Ascending aorta (tissue), 2 donors: Measurements from ENCODE around the gene KAT2A. TPM values are rescaled to one million over a fixed set of nuclear protein-coding genes. Genes with fewer than 3 reads are reported as not detected.

Experiments used
- DNase-seq, 2 donors: peaks; one replicate each; pipeline ENCODE4 v3.0.0-alpha.2; 2019; ENCODE audit warnings: low spot score in 2 of 2
- H3K27ac ChIP-seq, 2 donors: fragments of 200-600 bp; sonication (generic); one replicate each; pipeline ENCODE4 v1.5.1; 2016 to 2017; ENCODE audit warnings: mild to moderate bottlenecking in 1 of 2
- H3K27me3 ChIP-seq: fragments of 200-600 bp; sonication (generic); one replicate; pipeline ENCODE4 v1.5.1; 2017
- H3K36me3 ChIP-seq, 2 donors: fragments of 200-600 bp; sonication (generic); one replicate each; pipeline ENCODE4 v1.5.1; 2016
- H3K4me1 ChIP-seq, 2 donors: fragments of 200-600 bp; sonication (generic); one replicate each; pipeline ENCODE4 v1.5.1; 2016 to 2017; ENCODE audit warnings: mild to moderate bottlenecking in 1 of 2
- H3K4me3 ChIP-seq, 2 donors: fragments of 200-600 bp; sonication (generic); one replicate each; pipeline ENCODE4 v1.5.1; 2016 to 2017; ENCODE audit warnings: mild to moderate bottlenecking in 1 of 2
- H3K9me3 ChIP-seq, 2 donors: fragments of 200-600 bp; sonication (generic); one replicate each; pipeline ENCODE4 v1.5.1; 2016
- intact Hi-C: fragments of 100-400 bp; cut with DNase I; formaldehyde crosslinking; loops from one replicate; pipeline ENCODE4 v1.15.1; 2023
- total RNA-seq: library from RNA; depleted of rRNA; stranded (reverse); fragments of >200 nt; gene quantifications from one replicate; pipeline ENCODE4 v1.1.0, GENCODE V29; 2016
- TF ChIP-seq, protein P1 (sequence below), 3 experiments: fragments of 200-600 bp in 2 of 3; fragments of 450-650 bp in 1 of 3; sonication (generic) in 2 of 3; IDR thresholded peaks; one replicate each; pipeline ENCODE4 v1.5.1; 2016 to 2019; ENCODE audit warnings: antibody characterized with exemption in 3 of 3, mild to moderate bottlenecking in 1 of 3, moderate library complexity in 1 of 3

Gene KAT2A
- total RNA-seq, 1 donor from 2014 or later = 94.3 TPM

DNA sequence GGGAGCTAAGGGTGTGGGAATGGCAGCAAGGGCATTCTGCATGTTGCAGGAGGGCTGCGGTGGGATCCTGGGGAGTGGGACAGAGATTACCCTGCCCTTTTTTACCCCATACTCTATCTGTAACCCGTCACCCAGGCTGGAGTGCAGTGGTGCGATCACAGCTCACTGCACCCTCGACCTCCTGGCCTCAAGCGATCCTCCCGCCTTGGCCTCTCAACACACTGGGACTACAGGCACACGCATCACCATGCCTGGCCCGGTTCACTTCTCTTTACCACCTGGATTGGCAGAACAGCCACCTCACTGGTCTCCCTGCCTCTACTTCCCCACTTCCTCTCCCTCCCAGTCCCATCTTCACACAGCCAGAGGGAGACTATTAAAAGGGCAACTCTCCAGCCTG lies 32.4 kb downstream of the KAT2A start:
- H3K27me3 ChIP-seq = no peaks in the 10 kb centered on the region
- H3K4me1 ChIP-seq = no peaks in the 10 kb centered on the region
- no peaks in the 10 kb centered on the region for H3K36me3 ChIP-seq
- H3K27ac ChIP-seq = no peak overlapping the region
- TF ChIP-seq, protein P1, sequence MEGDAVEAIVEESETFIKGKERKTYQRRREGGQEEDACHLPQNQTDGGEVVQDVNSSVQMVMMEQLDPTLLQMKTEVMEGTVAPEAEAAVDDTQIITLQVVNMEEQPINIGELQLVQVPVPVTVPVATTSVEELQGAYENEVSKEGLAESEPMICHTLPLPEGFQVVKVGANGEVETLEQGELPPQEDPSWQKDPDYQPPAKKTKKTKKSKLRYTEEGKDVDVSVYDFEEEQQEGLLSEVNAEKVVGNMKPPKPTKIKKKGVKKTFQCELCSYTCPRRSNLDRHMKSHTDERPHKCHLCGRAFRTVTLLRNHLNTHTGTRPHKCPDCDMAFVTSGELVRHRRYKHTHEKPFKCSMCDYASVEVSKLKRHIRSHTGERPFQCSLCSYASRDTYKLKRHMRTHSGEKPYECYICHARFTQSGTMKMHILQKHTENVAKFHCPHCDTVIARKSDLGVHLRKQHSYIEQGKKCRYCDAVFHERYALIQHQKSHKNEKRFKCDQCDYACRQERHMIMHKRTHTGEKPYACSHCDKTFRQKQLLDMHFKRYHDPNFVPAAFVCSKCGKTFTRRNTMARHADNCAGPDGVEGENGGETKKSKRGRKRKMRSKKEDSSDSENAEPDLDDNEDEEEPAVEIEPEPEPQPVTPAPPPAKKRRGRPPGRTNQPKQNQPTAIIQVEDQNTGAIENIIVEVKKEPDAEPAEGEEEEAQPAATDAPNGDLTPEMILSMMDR (IDR thresholded peaks at IDR 0.05) = no peak
- intact Hi-C loops = no loop called here
- no peak overlapping the region for H3K4me3 ChIP-seq
- no peak for DNase-seq
- no peaks in the 10 kb centered on the region for H3K9me3 ChIP-seq

DNA sequence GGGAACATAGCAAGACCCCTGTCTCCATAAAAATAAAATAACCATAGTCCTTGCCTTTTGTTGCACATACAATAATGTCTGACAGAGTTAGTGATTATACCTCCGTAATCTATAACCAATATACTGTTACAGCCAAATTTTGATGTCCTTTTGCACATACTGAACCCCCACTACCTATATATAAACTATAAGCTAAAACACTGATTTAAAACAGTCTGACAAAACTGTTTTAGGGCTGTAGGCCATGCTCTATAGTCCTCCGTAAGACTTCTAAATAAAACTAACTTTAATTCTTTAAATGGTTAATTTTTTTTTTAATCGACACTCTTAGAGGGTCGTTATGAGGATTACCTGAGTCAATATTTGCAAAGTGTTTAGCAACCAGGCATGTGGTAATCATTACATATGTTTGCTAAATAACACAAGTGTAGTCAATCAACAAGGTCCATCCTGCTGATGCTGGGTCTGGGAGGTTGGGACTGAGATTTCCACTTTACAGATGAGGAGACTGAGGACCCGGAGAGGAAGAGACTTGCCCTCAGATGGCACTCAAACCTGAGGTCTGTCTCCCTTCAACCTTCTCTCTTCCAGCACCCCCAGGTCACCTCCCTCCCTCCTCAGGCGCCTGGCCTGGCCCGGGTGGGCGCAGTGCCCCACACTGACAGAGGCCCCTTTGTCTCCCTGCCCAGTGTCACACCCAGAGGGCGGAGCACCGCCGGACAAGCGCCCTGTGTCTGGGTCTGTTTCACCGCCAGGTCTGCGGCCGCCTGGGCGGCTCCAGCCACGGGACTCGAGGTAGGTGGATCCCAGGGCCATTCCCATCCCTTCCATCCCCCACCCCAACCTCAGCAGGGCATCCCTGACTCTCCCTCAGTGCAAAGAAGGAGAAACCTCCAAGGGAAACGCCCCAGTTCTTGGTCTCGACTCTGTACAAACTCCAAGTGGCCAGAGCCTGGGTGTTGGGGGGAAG lies 33.1 kb downstream of the KAT2A start:
- H3K4me3 ChIP-seq = no peak overlapping the region
- H3K9me3 ChIP-seq = no peaks in the 10 kb centered on the region
- no peak overlapping the region for H3K27ac ChIP-seq
- no peaks in the 10 kb centered on the region for H3K27me3 ChIP-seq
- DNase-seq = no peak
- no peaks in the 10 kb centered on the region for H3K4me1 ChIP-seq
- TF ChIP-seq, protein P1 (IDR thresholded peaks at IDR 0.05) = no peak
- intact Hi-C loops = no loop called here
- H3K36me3 ChIP-seq = no peaks in the 10 kb centered on the region

DNA sequence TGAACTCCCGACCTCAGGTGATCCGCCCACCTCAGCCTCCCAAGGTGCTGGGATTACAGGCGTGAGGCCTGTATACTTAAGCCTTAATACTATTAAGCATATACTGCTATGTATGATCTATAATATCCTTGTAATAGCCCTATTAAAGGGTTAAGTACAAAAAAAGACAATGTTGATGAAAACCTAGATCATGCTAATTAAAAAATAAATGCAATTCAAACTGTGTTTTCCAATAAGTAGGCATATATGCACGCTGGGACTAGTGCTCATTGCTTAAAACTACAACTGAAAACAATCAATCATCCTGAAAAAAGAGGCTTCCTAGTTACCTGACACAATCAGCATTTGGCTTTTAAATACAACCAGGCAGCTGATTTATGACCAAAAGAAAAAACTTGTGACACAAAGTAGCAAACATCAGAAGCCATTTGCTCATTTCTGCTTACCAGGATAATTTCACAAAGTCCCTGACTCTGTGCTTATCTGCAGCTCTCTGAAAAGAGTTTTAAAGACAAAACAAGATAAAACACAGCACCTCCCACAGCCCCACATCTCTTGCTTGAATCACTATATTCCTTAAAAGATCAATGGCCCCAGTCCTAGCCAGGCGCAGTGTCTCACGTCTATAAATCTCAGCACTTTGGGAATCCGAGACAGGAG lies 34.0 kb downstream of the KAT2A start:
- H3K27ac ChIP-seq = no peak overlapping the region
- H3K4me1 ChIP-seq = no peaks in the 10 kb centered on the region

DNA sequence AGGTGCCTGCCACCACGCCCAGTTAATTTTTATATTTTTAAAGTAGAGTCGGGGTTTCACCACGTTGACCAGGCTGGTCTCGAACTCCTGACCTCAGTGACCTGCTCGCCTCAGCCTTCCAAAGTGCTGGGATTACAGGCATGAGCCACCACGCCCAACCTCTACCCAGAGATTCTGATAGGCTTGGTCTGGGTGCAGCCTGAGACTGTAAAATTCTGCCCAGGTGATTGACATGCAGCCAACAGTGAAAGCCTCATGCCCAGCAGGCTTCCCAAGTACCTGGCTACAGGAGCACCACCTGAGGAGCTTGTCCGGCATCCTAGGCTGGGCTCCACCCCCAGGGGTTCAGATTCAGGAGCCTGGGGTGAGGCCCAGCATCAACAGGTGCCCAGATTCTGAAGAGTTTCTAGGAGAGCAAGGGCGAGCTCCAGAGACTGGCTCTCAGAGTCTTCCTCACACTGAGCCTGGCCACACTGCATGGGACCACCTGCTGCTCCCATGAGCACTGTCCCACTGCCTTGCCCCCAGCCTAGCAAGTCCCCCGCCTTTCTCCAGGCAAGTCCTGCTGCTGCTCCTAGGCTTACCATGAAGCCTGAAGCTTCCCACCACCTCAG lies 39.5 kb downstream of the KAT2A start:
- intact Hi-C loops = no loop called here
- H3K27me3 ChIP-seq = no peaks in the 10 kb centered on the region

More for the DNA sequence above, 34.0 kb downstream of the KAT2A start:
- no peak overlapping the region for H3K4me3 ChIP-seq
- H3K9me3 ChIP-seq = no peaks in the 10 kb centered on the region
- H3K36me3 ChIP-seq = no peaks in the 10 kb centered on the region
- TF ChIP-seq, protein P1 (IDR thresholded peaks at IDR 0.05) = no peak
- H3K27me3 ChIP-seq = no peaks in the 10 kb centered on the region
- no peak for DNase-seq
- intact Hi-C loops = no loop called here

DNA sequence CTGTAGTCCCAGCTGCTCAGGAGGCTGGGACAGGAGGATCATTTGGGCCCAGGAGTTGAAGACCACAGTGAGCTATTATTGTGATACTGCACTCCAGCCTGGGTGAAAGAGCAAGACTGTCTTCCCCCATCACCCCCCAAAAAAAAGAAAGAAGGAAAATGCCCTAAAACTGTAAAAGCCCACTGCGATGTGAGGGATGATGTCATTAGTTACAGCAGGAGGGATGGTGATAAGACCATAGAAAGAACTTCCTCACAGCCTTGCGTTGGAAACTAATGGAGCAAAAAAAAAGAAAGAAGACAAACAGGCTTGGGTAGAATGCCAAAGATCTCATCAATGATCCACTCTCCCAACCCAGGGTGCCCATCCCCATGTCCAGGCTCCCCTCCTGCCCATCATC lies 41.6 kb downstream of the KAT2A start:
- Histone ChIP-seq H3K27ac (no peak overlapping the region), H3K36me3 (no peaks in the 10 kb centered on the region), H3K4me1 (no peaks in the 10 kb centered on the region), H3K4me3 (no peak overlapping the region), H3K9me3 (no peaks in the 10 kb centered on the region), H3K27me3 (no peaks in the 10 kb centered on the region)
- intact Hi-C loops = no loop called here
- no peak for DNase-seq
- TF ChIP-seq, protein P1 (IDR thresholded peaks at IDR 0.05) = no peak

More for the DNA sequence above, 39.5 kb downstream of the KAT2A start:
- no peaks in the 10 kb centered on the region for H3K9me3 ChIP-seq
- TF ChIP-seq, protein P1 (IDR thresholded peaks at IDR 0.05) = no peak
- H3K27ac ChIP-seq = no peak overlapping the region
- no peak for DNase-seq
- H3K36me3 ChIP-seq = no peaks in the 10 kb centered on the region
- no peak overlapping the region for H3K4me3 ChIP-seq
- H3K4me1 ChIP-seq = no peaks in the 10 kb centered on the region
